Putamen (tissue), 1 donor: ENCODE data around the gene STAG1.
"Not testable (repeated sequence)": the region's sequence is repeated elsewhere in the genome, so short reads cannot be mapped to it uniquely, and the experiment has no call there.

Experiments
- DNase-seq: peaks from one replicate; pipeline ENCODE4 v3.0.0-alpha.2; 2016; ENCODE audit warnings: low spot score

STAG1 gene

GRCh38 chr3:136390574-136390973 is 361.6 kb downstream of the STAG1 start:
- no peak for DNase-seq

- DNase-seq: no peak
Measured at GRCh38 chr3:136387031-136387430, 365.1 kb downstream of the STAG1 start.

- DNase-seq: no peak
Measured at GRCh38 chr3:136385457-136385856, 366.7 kb downstream of the STAG1 start.

GRCh38 chr3:136381051-136381450 is 371.1 kb downstream of the STAG1 start:
- DNase-seq: no peak

- no peak for DNase-seq
Measured at GRCh38 chr3:136380530-136380929, 371.6 kb downstream of the STAG1 start.

- no peak for DNase-seq
Measured at GRCh38 chr3:136378011-136378410, 374.2 kb downstream of the STAG1 start.

- DNase-seq: no peak
Measured at GRCh38 chr3:136377508-136377907, 374.7 kb downstream of the STAG1 start.

GRCh38 chr3:136375800-136376199 is 376.4 kb downstream of the STAG1 start:
- not testable (repeated sequence) for DNase-seq

- DNase-seq: no peak
Measured at GRCh38 chr3:136366289-136366688, 385.9 kb downstream of the STAG1 start.

- DNase-seq: no peak
Measured at GRCh38 chr3:136353461-136353860, 398.7 kb downstream of the STAG1 start.

GRCh38 chr3:136351905-136352304 is 400.3 kb downstream of the STAG1 start:
- no peak for DNase-seq

- DNase-seq: no peak
Measured at GRCh38 chr3:136351351-136351750, 400.8 kb downstream of the STAG1 start.

- no peak for DNase-seq
Measured at GRCh38 chr3:136350557-136350956, 401.6 kb downstream of the STAG1 start.

GRCh38 chr3:136350132-136350531 is 402.0 kb downstream of the STAG1 start:
- no peak for DNase-seq

GRCh38 chr3:136346486-136346885 is 405.7 kb downstream of the STAG1 start:
- no peak for DNase-seq

GRCh38 chr3:136343873-136344555 is 408.2 kb downstream of the STAG1 start:
- DNase-seq: no peak

GRCh38 chr3:136343446-136343845 is 408.7 kb downstream of the STAG1 start:
- DNase-seq: no peak

GRCh38 chr3:136336329-136337100 is 415.7 kb downstream of the STAG1 start:
- DNase-seq: no peak

GRCh38 chr3:136334726-136335125 is 417.5 kb downstream of the STAG1 start:
- DNase-seq: not testable (repeated sequence)

- DNase-seq: no peak
Measured at GRCh38 chr3:136334209-136334608, 418.0 kb downstream of the STAG1 start.

- DNase-seq: no peak
Measured at GRCh38 chr3:136332776-136333175, 419.4 kb downstream of the STAG1 start.

GRCh38 chr3:136332302-136332701 is 419.9 kb downstream of the STAG1 start:
- no peak for DNase-seq

- DNase-seq: no peak
Measured at GRCh38 chr3:136330900-136331299, 421.3 kb downstream of the STAG1 start.

- DNase-seq: no peak
Measured at GRCh38 chr3:136329593-136329992, 422.6 kb downstream of the STAG1 start.
